DOHH2 (cell line): ENCODE results near the gene RGS4.

Experiments used
- H3F3A ChIP-seq: fragments of 200-600 bp; sonication (generic), shearing (Covaris generic); 2 replicates; pipeline ENCODE4 v1.6.0; 2016; ENCODE audit warnings: antibody characterized with exemption, mild to moderate bottlenecking; ENCODE audit not compliant: control insufficient read depth, insufficient read depth
- H3K27ac ChIP-seq: fragments of 200-600 bp; sonication (generic); 2 replicates; pipeline ENCODE4 v1.5.1; 2014; ENCODE audit warnings: low read depth, mild to moderate bottlenecking, low read length, moderate library complexity
- H3K27me3 ChIP-seq: fragments of 200-600 bp; sonication (generic); 2 replicates; pipeline ENCODE4 v1.6.1; 2014; ENCODE audit warnings: mild to moderate bottlenecking, low read length, mixed read lengths; ENCODE audit not compliant: control insufficient read depth
- H3K36me3 ChIP-seq: fragments of 200-600 bp; sonication (generic); 2 replicates; pipeline ENCODE4 v1.6.1; 2014; ENCODE audit warnings: mild to moderate bottlenecking, low read length, moderate library complexity, mixed read lengths; ENCODE audit not compliant: control insufficient read depth
- H3K4me1 ChIP-seq: fragments of 200-600 bp; sonication (generic); 2 replicates; pipeline ENCODE4 v1.6.1; 2014; ENCODE audit warnings: mild to moderate bottlenecking, low read length, mixed read lengths; ENCODE audit not compliant: control insufficient read depth
- H3K4me2 ChIP-seq: fragments of 200-600 bp; sonication (generic); 2 replicates; pipeline ENCODE4 v1.6.0; 2014; ENCODE audit warnings: mild to moderate bottlenecking, low read length, moderate library complexity
- H3K4me3 ChIP-seq: fragments of 200-600 bp; sonication (generic); 2 replicates; pipeline ENCODE4 v1.5.1; 2014; ENCODE audit warnings: mild to moderate bottlenecking, low read length, mixed read lengths
- H3K79me2 ChIP-seq: fragments of 200-600 bp; sonication (generic); 2 replicates; pipeline ENCODE4 v1.6.1; 2014; ENCODE audit warnings: mild to moderate bottlenecking, low read length, mixed read lengths; ENCODE audit not compliant: control insufficient read depth
- H3K9me2 ChIP-seq: fragments of 200-600 bp; sonication (generic); replicated peaks from 2 replicates; pipeline ENCODE4 v1.6.1; 2014; ENCODE audit warnings: mild to moderate bottlenecking, low read length, mixed read lengths; ENCODE audit not compliant: control insufficient read depth
- H3K9me3 ChIP-seq: fragments of 200-600 bp; sonication (generic); 2 replicates; pipeline ENCODE4 v1.6.1; 2014; ENCODE audit warnings: antibody characterized with exemption, low read length, mixed read lengths; ENCODE audit not compliant: control insufficient read depth, insufficient read depth
- H4K20me1 ChIP-seq: fragments of 200-600 bp; sonication (generic); 2 replicates; pipeline ENCODE4 v1.6.0; 2014; ENCODE audit warnings: low read depth, mild to moderate bottlenecking, antibody characterized with exemption, low read length, moderate library complexity; ENCODE audit not compliant: control insufficient read depth, insufficient read depth
- EZH2phosphoT487 ChIP-seq: fragments of 200-600 bp; sonication (generic); IDR thresholded peaks from 2 replicates; pipeline ENCODE4 v1.6.1; 2017; ENCODE audit warnings: borderline replicate concordance, mild to moderate bottlenecking, antibody characterized with exemption, low read length, moderate library complexity, mixed read lengths
- TF ChIP-seq, protein P1 (sequence below): fragments of 200-600 bp; sonication (generic); IDR thresholded peaks from one replicate; pipeline ENCODE4 v1.5.1; 2014; ENCODE audit warnings: antibody characterized with exemption, mild to moderate bottlenecking, low read depth, low read length; ENCODE audit not compliant: poor library complexity, severe bottlenecking

Gene RGS4

GRCh38 chr1:163107655-163108054, 38.5 kb downstream of the RGS4 start:
- H3K9me3 ChIP-seq, result no peaks in the 10 kb centered on the region
- no peaks in the 10 kb centered on the region for H3K36me3 ChIP-seq
- H3K27ac ChIP-seq, result no peak overlapping the region
- H3K4me1 ChIP-seq, result no peaks in the 10 kb centered on the region
- no peaks in the 10 kb centered on the region for H3K27me3 ChIP-seq
- TF ChIP-seq EZH2phosphoT487, result no peak
- TF ChIP-seq, protein P1, sequence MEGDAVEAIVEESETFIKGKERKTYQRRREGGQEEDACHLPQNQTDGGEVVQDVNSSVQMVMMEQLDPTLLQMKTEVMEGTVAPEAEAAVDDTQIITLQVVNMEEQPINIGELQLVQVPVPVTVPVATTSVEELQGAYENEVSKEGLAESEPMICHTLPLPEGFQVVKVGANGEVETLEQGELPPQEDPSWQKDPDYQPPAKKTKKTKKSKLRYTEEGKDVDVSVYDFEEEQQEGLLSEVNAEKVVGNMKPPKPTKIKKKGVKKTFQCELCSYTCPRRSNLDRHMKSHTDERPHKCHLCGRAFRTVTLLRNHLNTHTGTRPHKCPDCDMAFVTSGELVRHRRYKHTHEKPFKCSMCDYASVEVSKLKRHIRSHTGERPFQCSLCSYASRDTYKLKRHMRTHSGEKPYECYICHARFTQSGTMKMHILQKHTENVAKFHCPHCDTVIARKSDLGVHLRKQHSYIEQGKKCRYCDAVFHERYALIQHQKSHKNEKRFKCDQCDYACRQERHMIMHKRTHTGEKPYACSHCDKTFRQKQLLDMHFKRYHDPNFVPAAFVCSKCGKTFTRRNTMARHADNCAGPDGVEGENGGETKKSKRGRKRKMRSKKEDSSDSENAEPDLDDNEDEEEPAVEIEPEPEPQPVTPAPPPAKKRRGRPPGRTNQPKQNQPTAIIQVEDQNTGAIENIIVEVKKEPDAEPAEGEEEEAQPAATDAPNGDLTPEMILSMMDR, result no peak
- H3F3A ChIP-seq, result no peaks in the 10 kb centered on the region
- H3K4me3 ChIP-seq, result no peak overlapping the region
- H3K4me2 ChIP-seq, result no peak overlapping the region
- H3K9me2 ChIP-seq, result no peaks in the 10 kb centered on the region
- H4K20me1 ChIP-seq, result no peaks in the 10 kb centered on the region
- H3K79me2 ChIP-seq, result no peaks in the 10 kb centered on the region

- Histone ChIP-seq H3K79me2 (no peaks in the 10 kb centered on the region), H3K27me3 (no peaks in the 10 kb centered on the region), H3K4me3 (no peak overlapping the region), H3F3A (no peaks in the 10 kb centered on the region), H3K4me2 (no peak overlapping the region), H3K9me3 (no peaks in the 10 kb centered on the region), H4K20me1 (no peaks in the 10 kb centered on the region), H3K36me3 (no peaks in the 10 kb centered on the region), H3K27ac (no peak overlapping the region), H3K9me2 (no peaks in the 10 kb centered on the region), H3K4me1 (no peaks in the 10 kb centered on the region)
- TF ChIP-seq EZH2phosphoT487, result no peak
- TF ChIP-seq, protein P1, result no peak
Measured at GRCh38 chr1:163115887-163116286, 46.7 kb downstream of the RGS4 start.

- no peak overlapping the region for H3K4me3 ChIP-seq
- H3K79me2 ChIP-seq, result no peaks in the 10 kb centered on the region
- no peaks in the 10 kb centered on the region for H4K20me1 ChIP-seq
- H3K4me2 ChIP-seq, result no peak overlapping the region
- no peaks in the 10 kb centered on the region for H3K27me3 ChIP-seq
- no peaks in the 10 kb centered on the region for H3K36me3 ChIP-seq
- no peaks in the 10 kb centered on the region for H3K4me1 ChIP-seq
- no peak overlapping the region for H3K27ac ChIP-seq
- H3F3A ChIP-seq, result no peaks in the 10 kb centered on the region
- no peaks in the 10 kb centered on the region for H3K9me2 ChIP-seq
- TF ChIP-seq, protein P1, result no peak
- no peak for TF ChIP-seq EZH2phosphoT487
- no peaks in the 10 kb centered on the region for H3K9me3 ChIP-seq
Measured at GRCh38 chr1:163119707-163120106, 50.5 kb downstream of the RGS4 start.

GRCh38 chr1:163120372-163120771, 51.2 kb downstream of the RGS4 start:
- no peaks in the 10 kb centered on the region for H3K4me1 ChIP-seq
- no peak overlapping the region for H3K4me2 ChIP-seq
- TF ChIP-seq EZH2phosphoT487, result no peak
- TF ChIP-seq, protein P1, result no peak
- no peaks in the 10 kb centered on the region for H3F3A ChIP-seq
- no peaks in the 10 kb centered on the region for H3K9me2 ChIP-seq
- no peaks in the 10 kb centered on the region for H4K20me1 ChIP-seq
- no peaks in the 10 kb centered on the region for H3K27me3 ChIP-seq
- H3K36me3 ChIP-seq, result no peaks in the 10 kb centered on the region
- no peaks in the 10 kb centered on the region for H3K79me2 ChIP-seq
- H3K4me3 ChIP-seq, result no peak overlapping the region
- H3K9me3 ChIP-seq, result no peaks in the 10 kb centered on the region
- H3K27ac ChIP-seq, result no peak overlapping the region
